IPS DF 6.9 (cell line): ENCODE measurements around the gene KIF23.
A peak's percentile ranks its signal among the peaks of the same experiment; 100 is the strongest.

Experiments
- DNase-seq: peaks from one replicate; pipeline ENCODE4 v3.0.0-alpha.2; 2013; ENCODE audit warnings: low read depth, low spot score
- H3K27ac ChIP-seq: one replicate; pipeline ENCODE4 v1.5.1; 2013; ENCODE audit warnings: low read length, control low read depth
- H3K27me3 ChIP-seq: 2 replicates; pipeline ENCODE4 v1.6.1; 2013; ENCODE audit warnings: mild to moderate bottlenecking, low read length; ENCODE audit not compliant: control insufficient read depth, insufficient read depth
- H3K36me3 ChIP-seq: 2 replicates; pipeline ENCODE4 v1.6.1; 2013; ENCODE audit warnings: low read length; ENCODE audit not compliant: control insufficient read depth, insufficient read depth
- H3K4me1 ChIP-seq: 2 replicates; pipeline ENCODE4 v1.6.1; 2013; ENCODE audit warnings: low read length; ENCODE audit not compliant: control insufficient read depth, insufficient read depth
- H3K4me3 ChIP-seq: 2 replicates; pipeline ENCODE4 v1.5.1; 2013; ENCODE audit warnings: mild to moderate bottlenecking, low read length
- H3K9me3 ChIP-seq: 2 replicates; pipeline ENCODE4 v1.6.1; 2013; ENCODE audit warnings: low read length, inconsistent platforms; ENCODE audit not compliant: control insufficient read depth, insufficient read depth
- WGBS: extraction: QIAGEN DNeasy Blood & Tissue Kit; methylation state at CpG from one replicate; pipeline ENCODE4 v1.1.7; 2013; ENCODE audit warnings: mixed read lengths, missing lambda C conversion rate; ENCODE audit not compliant: insufficient read length, insufficient coverage; 5-methylcytosine and 5-hydroxymethylcytosine counted together

The KIF23 gene

DNA sequence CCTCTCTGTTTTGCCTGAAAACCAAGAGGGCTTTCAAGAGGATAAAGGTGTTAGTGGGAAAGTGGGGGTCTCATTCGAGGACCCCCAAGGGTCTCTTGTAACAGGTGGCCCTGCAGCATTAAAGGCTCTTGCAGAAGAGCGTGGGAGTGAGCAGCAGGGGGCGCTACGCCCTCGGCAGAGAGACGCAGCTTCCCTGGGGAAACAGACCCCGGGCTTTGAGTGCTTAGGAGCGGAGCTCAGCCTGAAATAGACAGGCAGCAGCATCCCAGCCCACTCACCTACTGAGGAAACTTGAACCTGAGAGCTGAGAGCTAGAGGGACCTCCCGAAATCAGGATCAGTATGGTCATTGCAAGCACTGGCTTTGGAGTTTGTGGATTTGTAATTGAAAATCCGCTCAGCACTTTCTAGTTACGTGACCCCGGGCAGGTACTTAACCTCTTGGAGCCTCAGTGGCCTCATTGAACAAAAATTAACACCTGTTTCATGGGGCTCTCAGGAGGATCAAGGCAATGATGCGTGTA, 64.2 kb downstream of the KIF23 start:
- Histone ChIP-seq H3K36me3 (no peaks in the 10 kb centered on the region), H3K4me3 (no peak overlapping the region), H3K9me3 (no peaks in the 10 kb centered on the region), H3K27me3 (no peaks in the 10 kb centered on the region), H3K27ac (no peak overlapping the region), H3K4me1 (no peaks in the 10 kb centered on the region)
- peak; percentile 64 for DNase-seq
- WGBS: no CpG with 5 or more reads among the region's 13 CpGs

DNA sequence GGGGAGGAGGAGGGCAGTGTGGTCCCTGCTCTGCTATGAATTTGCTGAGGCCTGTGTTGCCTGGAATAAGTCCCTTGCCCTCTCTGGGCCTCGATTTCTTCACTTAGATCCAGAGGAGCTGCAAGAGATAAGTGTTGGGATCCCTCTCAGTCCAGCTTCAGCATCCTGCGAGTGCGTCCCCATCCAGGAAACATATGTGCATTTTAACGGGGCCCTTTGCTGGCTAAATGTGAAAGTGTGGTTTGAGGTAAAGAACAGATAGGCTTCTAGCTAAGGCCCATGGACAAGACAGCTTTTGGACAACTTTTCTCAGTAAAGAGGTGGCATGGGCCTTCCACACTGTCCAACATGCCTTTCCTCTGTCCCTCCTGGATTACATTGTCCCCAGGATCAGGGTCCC, 64.9 kb downstream of the KIF23 start:
- Histone ChIP-seq H3K4me1 (no peaks in the 10 kb centered on the region), H3K36me3 (no peaks in the 10 kb centered on the region), H3K27me3 (no peaks in the 10 kb centered on the region), H3K4me3 (no peak overlapping the region), H3K27ac (no peak overlapping the region), H3K9me3 (no peaks in the 10 kb centered on the region)
- WGBS: no CpG with 5 or more reads among the region's 4 CpGs
- DNase-seq: no peak

DNA sequence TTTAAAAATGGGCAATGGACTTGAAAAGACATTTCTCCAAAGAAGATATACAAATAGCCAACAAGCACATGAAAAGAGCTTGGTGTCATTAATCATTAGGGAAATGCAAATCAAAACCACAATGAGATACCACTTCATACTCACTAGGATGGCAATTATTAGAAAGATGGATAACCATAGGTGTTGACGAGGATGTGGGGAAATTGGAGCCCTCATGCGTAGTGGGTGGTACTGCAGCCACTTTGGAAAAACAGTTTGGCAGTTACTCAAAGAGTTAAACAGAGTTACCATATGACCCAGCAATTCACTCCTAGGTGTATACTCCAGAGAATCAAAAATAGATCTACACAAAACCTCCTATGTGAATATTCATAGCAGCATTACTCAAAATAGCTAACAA, 65.8 kb downstream of the KIF23 start:
- WGBS: no CpG with 5 or more reads among the region's 2 CpGs

DNA sequence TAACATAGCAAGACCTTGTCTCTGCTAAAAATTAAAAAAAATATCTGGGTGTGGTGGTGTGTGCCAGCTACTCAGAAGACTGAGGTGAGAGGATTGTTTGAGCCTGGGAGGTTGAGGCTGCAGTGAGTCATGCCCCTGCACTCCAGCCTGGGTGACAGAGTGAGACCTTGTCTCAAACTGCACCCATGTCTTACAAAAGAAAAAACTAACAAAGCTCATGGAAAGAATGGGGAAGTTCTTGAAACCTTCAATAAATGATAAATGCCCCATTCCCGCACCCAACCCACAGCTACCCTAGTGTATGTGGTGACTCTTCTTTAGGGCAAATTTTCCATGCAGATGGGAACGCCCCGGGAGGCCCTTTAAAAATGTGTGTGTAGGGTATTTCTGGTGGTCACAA, 66.8 kb downstream of the KIF23 start:
- Histone ChIP-seq H3K9me3 (no peaks in the 10 kb centered on the region), H3K4me3 (no peak overlapping the region), H3K4me1 (no peaks in the 10 kb centered on the region), H3K27ac (no peak overlapping the region), H3K36me3 (no peaks in the 10 kb centered on the region), H3K27me3 (no peaks in the 10 kb centered on the region)
- DNase-seq: no peak
- no CpG with 5 or more reads among the region's 3 CpGs for WGBS

More for the DNA sequence above, 65.8 kb downstream of the KIF23 start:
- Histone ChIP-seq H3K9me3 (no peaks in the 10 kb centered on the region), H3K27ac (no peak overlapping the region), H3K36me3 (no peaks in the 10 kb centered on the region), H3K4me3 (no peak overlapping the region), H3K4me1 (no peaks in the 10 kb centered on the region), H3K27me3 (no peaks in the 10 kb centered on the region)
- no peak for DNase-seq

DNA sequence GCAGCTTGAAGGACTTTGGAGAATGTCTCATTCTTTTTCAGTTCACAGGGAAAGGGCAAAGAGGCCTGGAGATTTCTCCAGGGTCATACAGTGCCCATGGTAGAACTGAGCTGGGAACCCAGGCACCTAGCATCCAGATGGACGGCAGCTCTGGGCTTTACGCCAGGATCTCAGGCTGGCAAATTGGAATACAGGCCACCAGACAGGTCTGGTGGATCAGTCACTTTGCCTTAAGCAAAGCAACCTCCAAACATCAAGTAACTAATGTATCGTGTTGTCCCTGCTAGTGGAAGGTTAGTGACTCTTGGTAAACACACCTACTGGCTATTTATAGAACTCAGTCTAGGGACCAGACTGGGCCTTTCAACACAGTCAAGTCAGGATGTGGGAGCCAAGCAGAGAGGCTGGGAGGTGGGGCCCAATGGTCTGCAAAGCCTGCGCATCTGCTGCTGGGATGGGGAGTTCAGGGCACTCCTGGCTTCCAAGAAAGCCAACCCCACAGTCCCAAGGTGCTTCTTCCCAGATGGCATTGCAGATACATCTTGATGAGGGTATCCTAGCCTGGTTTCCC, 68.6 kb downstream of the KIF23 start:
- Histone ChIP-seq H3K36me3 (no peaks in the 10 kb centered on the region), H3K27me3 (no peaks in the 10 kb centered on the region), H3K27ac (no peak overlapping the region), H3K9me3 (no peaks in the 10 kb centered on the region), H3K4me3 (no peak overlapping the region), H3K4me1 (no peaks in the 10 kb centered on the region)
- WGBS: no CpG with 5 or more reads among the region's 4 CpGs
- no peak for DNase-seq

- no peak for DNase-seq
- Histone ChIP-seq H3K27ac (no peak overlapping the region), H3K9me3 (no peaks in the 10 kb centered on the region), H3K4me3 (no peak overlapping the region), H3K27me3 (no peaks in the 10 kb centered on the region), H3K4me1 (no peaks in the 10 kb centered on the region), H3K36me3 (no peaks in the 10 kb centered on the region)
- WGBS: no CpG with 5 or more reads among the region's 6 CpGs
Measured at GRCh38 chr15:69484837-69485236, 70.7 kb downstream of the KIF23 start.

DNA sequence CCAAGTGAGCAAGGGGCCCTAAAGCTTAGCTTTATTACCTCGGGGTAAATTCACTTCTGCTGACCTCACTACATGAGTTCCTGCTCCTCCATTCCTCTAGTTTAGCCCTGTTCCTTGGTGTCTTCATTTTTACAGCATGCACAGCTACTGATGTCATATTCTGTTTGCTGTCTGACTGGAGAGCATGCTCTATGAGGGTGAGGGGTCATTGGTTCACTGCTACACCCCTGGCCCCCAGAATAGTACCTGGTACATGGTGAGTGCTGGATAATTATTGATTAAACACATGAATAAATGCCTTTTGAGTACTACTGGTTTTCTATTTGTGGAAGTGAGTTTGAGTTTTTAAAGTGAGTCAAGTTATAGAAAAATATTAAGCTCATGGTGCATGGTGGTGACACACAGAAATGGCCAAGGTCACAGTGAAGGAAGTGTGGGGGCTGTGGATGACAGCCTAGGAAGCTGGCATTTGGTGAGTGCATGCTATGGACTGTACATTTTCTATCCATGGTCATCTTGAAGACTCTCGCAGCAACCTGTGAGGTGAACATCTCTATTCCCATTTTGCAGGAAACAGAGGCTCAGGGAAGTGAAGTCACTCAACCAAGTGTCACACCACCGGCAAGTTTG, 72.4 kb downstream of the KIF23 start:
- Histone ChIP-seq H3K4me1 (no peaks in the 10 kb centered on the region), H3K4me3 (no peak overlapping the region), H3K27ac (no peak overlapping the region), H3K27me3 (no peaks in the 10 kb centered on the region), H3K9me3 (no peaks in the 10 kb centered on the region), H3K36me3 (no peaks in the 10 kb centered on the region)
- WGBS: no CpG with 5 or more reads among the region's 3 CpGs
- DNase-seq: no peak

- Histone ChIP-seq H3K27ac (no peak overlapping the region), H3K9me3 (no peaks in the 10 kb centered on the region), H3K4me1 (no peaks in the 10 kb centered on the region), H3K27me3 (no peaks in the 10 kb centered on the region), H3K4me3 (no peak overlapping the region), H3K36me3 (no peaks in the 10 kb centered on the region)
- no peak for DNase-seq
- no CpG with 5 or more reads among the region's 3 CpGs for WGBS
Measured at GRCh38 chr15:69489073-69489571, 75.0 kb downstream of the KIF23 start.

DNA sequence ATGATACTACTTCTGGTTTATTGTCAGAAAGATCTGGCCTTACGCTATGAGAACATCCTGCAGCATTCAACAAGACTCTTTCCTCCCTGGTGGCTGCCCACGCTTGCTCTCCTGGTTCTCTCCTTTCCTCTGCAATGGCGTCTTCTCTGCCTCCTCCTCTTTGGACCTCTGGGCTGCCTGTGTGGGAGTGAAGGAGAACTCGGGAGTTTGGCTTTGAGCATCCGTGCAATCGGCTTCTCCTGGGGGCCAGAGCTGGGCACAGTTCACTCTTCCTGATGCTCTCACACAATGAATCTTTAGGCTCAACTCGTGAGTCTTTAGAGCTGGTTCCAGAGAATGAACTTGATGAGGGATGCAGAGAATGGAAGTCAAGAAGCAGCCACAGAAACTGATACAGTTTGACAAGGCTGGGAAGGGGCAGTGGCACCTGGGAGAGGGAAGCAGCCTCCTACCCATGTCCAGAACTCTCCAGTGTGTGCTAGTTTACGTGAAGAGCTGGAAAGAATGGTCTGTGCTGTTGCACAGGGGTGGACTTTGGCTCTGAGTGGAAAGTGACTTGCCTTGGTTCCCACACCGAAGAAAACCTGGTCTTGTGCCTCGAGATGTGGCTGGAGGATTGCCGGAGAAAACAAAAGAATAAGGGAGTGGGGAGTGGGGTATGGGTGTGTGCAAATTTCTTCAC, 76.3 kb downstream of the KIF23 start:
- DNase-seq: no peak
- Histone ChIP-seq H3K4me1 (no peaks in the 10 kb centered on the region), H3K4me3 (no peak overlapping the region), H3K27ac (no peak overlapping the region), H3K27me3 (no peaks in the 10 kb centered on the region), H3K36me3 (no peaks in the 10 kb centered on the region), H3K9me3 (no peaks in the 10 kb centered on the region)
- WGBS: no CpG with 5 or more reads among the region's 11 CpGs

GRCh38 chr15:69491038-69491505, 76.9 kb downstream of the KIF23 start:
- Histone ChIP-seq H3K4me1 (no peaks in the 10 kb centered on the region), H3K27ac (no peak overlapping the region), H3K9me3 (no peaks in the 10 kb centered on the region), H3K36me3 (no peaks in the 10 kb centered on the region), H3K27me3 (no peaks in the 10 kb centered on the region), H3K4me3 (no peak overlapping the region)
- WGBS: no CpG with 5 or more reads among the region's 3 CpGs
- no peak for DNase-seq
